HL-60 (cell line): ENCODE measurements around the gene SYT13.

ENCODE experiments used
- DNase-seq, 2 experiments: peaks; one replicate each; pipeline ENCODE4 v3.0.0-alpha.2; 2010 to 2020; ENCODE audit warnings: low read depth in 1 of 2, low spot score in 1 of 2
- H3K27ac ChIP-seq: fragments of 250-450 bp; sonication (Bioruptor Pico); replicated peaks from 2 replicates; pipeline ENCODE4 v1.5.1; 2020; ENCODE audit warnings: mild to moderate bottlenecking, moderate library complexity
- H3K27me3 ChIP-seq: fragments of 250-450 bp; sonication (Bioruptor Pico); 2 replicates; pipeline ENCODE4 v1.5.1; 2021; ENCODE audit warnings: mild to moderate bottlenecking, moderate library complexity; ENCODE audit not compliant: insufficient read depth, poor library complexity, severe bottlenecking
- H3K4me3 ChIP-seq: replicated peaks from 2 replicates; pipeline ENCODE4 v1.5.1; 2011; ENCODE audit warnings: mild to moderate bottlenecking, control low read depth, low read length; ENCODE audit not compliant: insufficient read depth
- GABPA ChIP-seq: IDR thresholded peaks from 2 replicates; pipeline ENCODE4 v1.6.1; 2012; ENCODE audit warnings: low read depth
- POLR2AphosphoS5 ChIP-seq: IDR thresholded peaks from 2 replicates; pipeline ENCODE4 v1.6.1; 2012; ENCODE audit warnings: low read depth
- SPI1 ChIP-seq: IDR thresholded peaks from 2 replicates; pipeline ENCODE4 v1.6.1; 2012; ENCODE audit warnings: low read depth, mild to moderate bottlenecking, borderline replicate concordance
- TF ChIP-seq, protein P1 (sequence below): IDR thresholded peaks from 2 replicates; pipeline ENCODE4 v1.6.1; 2012; ENCODE audit warnings: low read depth; ENCODE audit not compliant: insufficient replicate concordance
- TF ChIP-seq, protein P2 (sequence below): IDR thresholded peaks from one replicate; pipeline ENCODE4 v1.5.1; 2011; ENCODE audit warnings: low read length, control low read depth, inconsistent platforms; ENCODE audit not compliant: insufficient read depth

Gene SYT13

DNA sequence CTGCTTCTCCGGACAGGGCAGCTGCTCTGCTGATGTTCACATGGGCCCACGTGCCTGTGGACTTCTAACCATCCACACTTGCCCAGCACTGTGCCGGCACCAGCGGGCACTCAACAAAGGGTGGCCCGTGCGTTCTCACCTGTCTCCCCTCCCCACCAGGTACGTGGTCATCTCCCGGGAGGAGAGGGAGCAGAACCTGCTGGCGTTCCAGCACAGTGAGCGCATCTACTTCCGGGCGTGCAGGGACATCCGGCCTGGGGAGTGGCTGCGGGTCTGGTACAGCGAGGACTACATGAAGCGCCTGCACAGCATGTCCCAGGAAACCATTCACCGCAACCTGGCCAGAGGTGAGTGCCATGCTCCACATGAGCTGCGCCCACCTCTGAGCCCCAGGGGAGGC, 66.7 kb downstream of the SYT13 start:
- H3K27me3 ChIP-seq = no peaks in the 10 kb centered on the region
- H3K27ac ChIP-seq = no peak overlapping the region
- H3K4me3 ChIP-seq = no peak overlapping the region
- no peak for DNase-seq
- TF ChIP-seq GABPA (no peak), POLR2AphosphoS5 (no peak), SPI1 (no peak)
- TF ChIP-seq, protein P1, sequence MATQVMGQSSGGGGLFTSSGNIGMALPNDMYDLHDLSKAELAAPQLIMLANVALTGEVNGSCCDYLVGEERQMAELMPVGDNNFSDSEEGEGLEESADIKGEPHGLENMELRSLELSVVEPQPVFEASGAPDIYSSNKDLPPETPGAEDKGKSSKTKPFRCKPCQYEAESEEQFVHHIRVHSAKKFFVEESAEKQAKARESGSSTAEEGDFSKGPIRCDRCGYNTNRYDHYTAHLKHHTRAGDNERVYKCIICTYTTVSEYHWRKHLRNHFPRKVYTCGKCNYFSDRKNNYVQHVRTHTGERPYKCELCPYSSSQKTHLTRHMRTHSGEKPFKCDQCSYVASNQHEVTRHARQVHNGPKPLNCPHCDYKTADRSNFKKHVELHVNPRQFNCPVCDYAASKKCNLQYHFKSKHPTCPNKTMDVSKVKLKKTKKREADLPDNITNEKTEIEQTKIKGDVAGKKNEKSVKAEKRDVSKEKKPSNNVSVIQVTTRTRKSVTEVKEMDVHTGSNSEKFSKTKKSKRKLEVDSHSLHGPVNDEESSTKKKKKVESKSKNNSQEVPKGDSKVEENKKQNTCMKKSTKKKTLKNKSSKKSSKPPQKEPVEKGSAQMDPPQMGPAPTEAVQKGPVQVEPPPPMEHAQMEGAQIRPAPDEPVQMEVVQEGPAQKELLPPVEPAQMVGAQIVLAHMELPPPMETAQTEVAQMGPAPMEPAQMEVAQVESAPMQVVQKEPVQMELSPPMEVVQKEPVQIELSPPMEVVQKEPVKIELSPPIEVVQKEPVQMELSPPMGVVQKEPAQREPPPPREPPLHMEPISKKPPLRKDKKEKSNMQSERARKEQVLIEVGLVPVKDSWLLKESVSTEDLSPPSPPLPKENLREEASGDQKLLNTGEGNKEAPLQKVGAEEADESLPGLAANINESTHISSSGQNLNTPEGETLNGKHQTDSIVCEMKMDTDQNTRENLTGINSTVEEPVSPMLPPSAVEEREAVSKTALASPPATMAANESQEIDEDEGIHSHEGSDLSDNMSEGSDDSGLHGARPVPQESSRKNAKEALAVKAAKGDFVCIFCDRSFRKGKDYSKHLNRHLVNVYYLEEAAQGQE = no peak
- TF ChIP-seq, protein P2, sequence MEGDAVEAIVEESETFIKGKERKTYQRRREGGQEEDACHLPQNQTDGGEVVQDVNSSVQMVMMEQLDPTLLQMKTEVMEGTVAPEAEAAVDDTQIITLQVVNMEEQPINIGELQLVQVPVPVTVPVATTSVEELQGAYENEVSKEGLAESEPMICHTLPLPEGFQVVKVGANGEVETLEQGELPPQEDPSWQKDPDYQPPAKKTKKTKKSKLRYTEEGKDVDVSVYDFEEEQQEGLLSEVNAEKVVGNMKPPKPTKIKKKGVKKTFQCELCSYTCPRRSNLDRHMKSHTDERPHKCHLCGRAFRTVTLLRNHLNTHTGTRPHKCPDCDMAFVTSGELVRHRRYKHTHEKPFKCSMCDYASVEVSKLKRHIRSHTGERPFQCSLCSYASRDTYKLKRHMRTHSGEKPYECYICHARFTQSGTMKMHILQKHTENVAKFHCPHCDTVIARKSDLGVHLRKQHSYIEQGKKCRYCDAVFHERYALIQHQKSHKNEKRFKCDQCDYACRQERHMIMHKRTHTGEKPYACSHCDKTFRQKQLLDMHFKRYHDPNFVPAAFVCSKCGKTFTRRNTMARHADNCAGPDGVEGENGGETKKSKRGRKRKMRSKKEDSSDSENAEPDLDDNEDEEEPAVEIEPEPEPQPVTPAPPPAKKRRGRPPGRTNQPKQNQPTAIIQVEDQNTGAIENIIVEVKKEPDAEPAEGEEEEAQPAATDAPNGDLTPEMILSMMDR = no peak

- TF ChIP-seq POLR2AphosphoS5 = no peak
- TF ChIP-seq, protein P2 = no peak
- TF ChIP-seq GABPA = no peak
- TF ChIP-seq, protein P1 = no peak
- TF ChIP-seq SPI1 = no peak
- Histone ChIP-seq H3K27me3 (no peaks in the 10 kb centered on the region), H3K27ac (no peak overlapping the region), H3K4me3 (no peak overlapping the region)
- DNase-seq = no peak
These were observed 67.4 kb downstream of the SYT13 start for GRCh38 chr11:45218705-45219104.

DNA sequence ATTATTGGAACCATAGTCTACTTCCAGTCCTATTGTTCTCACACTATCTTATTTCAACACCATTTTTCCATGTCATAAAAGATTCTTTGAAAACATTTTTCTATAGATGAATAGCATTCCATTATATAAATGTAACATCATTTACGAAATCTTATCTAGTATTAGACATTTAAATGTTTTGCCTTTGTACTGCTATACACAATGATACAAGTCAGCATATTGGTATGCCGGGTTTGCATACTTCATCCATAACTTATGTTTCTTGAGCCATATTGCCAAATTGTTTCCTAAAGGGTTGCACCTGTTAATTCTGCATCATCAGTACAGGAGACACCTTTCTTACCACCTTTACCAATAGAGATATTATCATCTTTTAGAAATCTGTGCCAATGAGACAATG, 68.2 kb downstream of the SYT13 start:
- no peak for TF ChIP-seq POLR2AphosphoS5
- TF ChIP-seq, protein P2 = no peak
- TF ChIP-seq SPI1 = no peak
- TF ChIP-seq GABPA = no peak
- TF ChIP-seq, protein P1 = no peak
- H3K27me3 ChIP-seq = no peaks in the 10 kb centered on the region
- no peak for DNase-seq
- H3K4me3 ChIP-seq = no peak overlapping the region
- H3K27ac ChIP-seq = no peak overlapping the region
